Hepatocyte (in vitro differentiated cells): ENCODE results near the gene PTPRM. TPM values are rescaled to one million over a fixed set of nuclear protein-coding genes. Genes with fewer than 3 reads are reported as not detected.

Source experiments
- DNase-seq: peaks from one replicate; pipeline ENCODE4 v3.0.0-alpha.2; 2016; ENCODE audit warnings: low spot score
- H2AFZ ChIP-seq: fragments of 200-600 bp; sonication (generic); 2 replicates; pipeline ENCODE4 v1.6.0; 2016; ENCODE audit warnings: antibody characterized with exemption, mild to moderate bottlenecking
- H3K27ac ChIP-seq: fragments of 200-600 bp; sonication (generic); 2 replicates; pipeline ENCODE4 v1.5.1; 2016; ENCODE audit warnings: mild to moderate bottlenecking
- H3K27me3 ChIP-seq: fragments of 200-600 bp; sonication (generic); 2 replicates; pipeline ENCODE4 v1.6.1; 2016
- H3K36me3 ChIP-seq: fragments of 200-600 bp; sonication (generic); replicated peaks from 2 replicates; pipeline ENCODE4 v1.5.1; 2016; ENCODE audit warnings: low read depth; ENCODE audit not compliant: insufficient read depth
- H3K4me1 ChIP-seq: fragments of 200-600 bp; sonication (generic); 2 replicates; pipeline ENCODE4 v1.5.1; 2016; ENCODE audit warnings: mild to moderate bottlenecking, moderate library complexity; ENCODE audit not compliant: insufficient read depth
- H3K4me2 ChIP-seq: fragments of 200-600 bp; sonication (generic); 2 replicates; pipeline ENCODE4 v1.6.0; 2016
- H3K4me3 ChIP-seq: fragments of 200-600 bp; sonication (generic); 2 replicates; pipeline ENCODE4 v1.5.1; 2016; ENCODE audit warnings: mild to moderate bottlenecking
- H3K79me2 ChIP-seq: fragments of 200-600 bp; sonication (generic); 2 replicates; pipeline ENCODE4 v1.6.0; 2017; ENCODE audit warnings: mild to moderate bottlenecking
- H3K9me2 ChIP-seq: fragments of 200-600 bp; sonication (generic); replicated peaks from 2 replicates; pipeline ENCODE4 v1.6.0; 2017; ENCODE audit warnings: mild to moderate bottlenecking; ENCODE audit not compliant: insufficient read depth
- H3K9me3 ChIP-seq: fragments of 200-600 bp; sonication (generic); 2 replicates; pipeline ENCODE4 v1.5.1; 2016; ENCODE audit warnings: low read depth, mild to moderate bottlenecking
- H4K20me1 ChIP-seq: fragments of 200-600 bp; sonication (generic); 2 replicates; pipeline ENCODE4 v1.6.0; 2016; ENCODE audit warnings: mild to moderate bottlenecking; ENCODE audit not compliant: insufficient read depth, poor library complexity, severe bottlenecking
- CTCF ChIP-seq: fragments of 200-600 bp; sonication (generic); IDR thresholded peaks from 2 replicates; pipeline ENCODE4 v1.5.1; 2016; ENCODE audit warnings: antibody characterized with exemption, mild to moderate bottlenecking; ENCODE audit not compliant: poor library complexity
- EZH2 ChIP-seq: fragments of 200-600 bp; sonication (generic); IDR thresholded peaks from 2 replicates; pipeline ENCODE4 v1.6.1; 2016; ENCODE audit warnings: antibody characterized with exemption, mild to moderate bottlenecking, borderline replicate concordance
- EZH2phosphoT487 ChIP-seq: fragments of 200-600 bp; sonication (generic); IDR thresholded peaks from one replicate; pipeline ENCODE4 v1.6.1; 2018; ENCODE audit warnings: antibody characterized with exemption, mild to moderate bottlenecking, low read depth, moderate library complexity; ENCODE audit not compliant: unreplicated experiment, severe bottlenecking
- WGBS: methylation state at CpG from one replicate; pipeline ENCODE4 v1.1.6; 2016; ENCODE audit warnings: low lambda C conversion rate; ENCODE audit errors: missing lambda C conversion rate; 5-methylcytosine and 5-hydroxymethylcytosine counted together
- polyA plus RNA-seq: library from polyadenylated mRNA; unstranded; fragments of >200 nt; fragmentation: Nextera tagmentation; extraction: Ambion mirVana; gene quantifications from 2 replicates; pipeline ENCODE4 v1.2.1, GENCODE V29; 2016
- total RNA-seq: library from RNA; depleted of rRNA; stranded (reverse); fragments of >200 nt; gene quantifications from 2 replicates; pipeline ENCODE4 v1.2.3, GENCODE V29; 2014

Gene PTPRM
- total and polyA plus RNA-seq, 2 experiments from 2014 or later: 26.1 to 47.4 TPM

DNA sequence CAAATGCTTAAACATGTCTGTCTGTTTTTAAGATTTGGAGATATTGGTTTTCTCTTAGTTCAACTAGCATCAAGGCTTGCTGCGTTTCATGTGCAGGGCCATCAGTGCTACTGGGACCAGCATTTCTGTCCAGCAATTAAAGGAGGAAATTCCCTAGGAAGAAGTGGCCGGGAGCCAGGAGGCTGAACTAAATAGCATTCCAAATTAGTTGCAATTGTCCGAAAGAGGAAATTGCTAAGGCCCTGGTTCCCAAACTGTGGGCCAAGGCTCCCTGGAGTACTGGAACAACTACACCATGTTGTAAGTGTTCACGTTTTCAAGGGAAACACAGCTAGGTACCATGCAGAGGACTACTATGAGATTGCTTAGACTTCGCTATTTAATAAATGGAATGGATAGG lies 257.9 kb downstream of the PTPRM start:
- no peaks in the 10 kb centered on the region for H3K9me2 ChIP-seq
- H2AFZ ChIP-seq: no peak overlapping the region
- 93% methylated on average over 5 of the region's 5 CpGs for WGBS
- no peaks in the 10 kb centered on the region for H3K36me3 ChIP-seq
- no peaks in the 10 kb centered on the region for H3K27me3 ChIP-seq
- H3K4me2 ChIP-seq: no peak overlapping the region
- TF ChIP-seq CTCF (no peak), EZH2phosphoT487 (no peak), EZH2 (no peak)
- H3K4me3 ChIP-seq: no peak overlapping the region
- H3K4me1 ChIP-seq: no peaks in the 10 kb centered on the region
- H3K27ac ChIP-seq: no peak overlapping the region
- H3K79me2 ChIP-seq: peaks cover 3% of the 10 kb centered on the region
- no peak for DNase-seq
- no peaks in the 10 kb centered on the region for H4K20me1 ChIP-seq
- H3K9me3 ChIP-seq: no peaks in the 10 kb centered on the region

GRCh38 chr18:7830468-7830867 lies 263.4 kb downstream of the PTPRM start:
- H4K20me1 ChIP-seq: no peaks in the 10 kb centered on the region
- TF ChIP-seq EZH2 (no peak), EZH2phosphoT487 (no peak), CTCF (no peak)
- H3K4me1 ChIP-seq: no peaks in the 10 kb centered on the region
- no peaks in the 10 kb centered on the region for H3K36me3 ChIP-seq
- H3K4me3 ChIP-seq: no peak overlapping the region
- no peak overlapping the region for H3K27ac ChIP-seq
- no peaks in the 10 kb centered on the region for H3K9me3 ChIP-seq
- H3K79me2 ChIP-seq: peaks cover 4% of the 10 kb centered on the region
- no peak overlapping the region for H2AFZ ChIP-seq
- no peak overlapping the region for H3K4me2 ChIP-seq
- no peaks in the 10 kb centered on the region for H3K9me2 ChIP-seq
- WGBS: 80% methylated on average over 3 of the region's 3 CpGs
- no peak for DNase-seq
- H3K27me3 ChIP-seq: no peaks in the 10 kb centered on the region

DNA sequence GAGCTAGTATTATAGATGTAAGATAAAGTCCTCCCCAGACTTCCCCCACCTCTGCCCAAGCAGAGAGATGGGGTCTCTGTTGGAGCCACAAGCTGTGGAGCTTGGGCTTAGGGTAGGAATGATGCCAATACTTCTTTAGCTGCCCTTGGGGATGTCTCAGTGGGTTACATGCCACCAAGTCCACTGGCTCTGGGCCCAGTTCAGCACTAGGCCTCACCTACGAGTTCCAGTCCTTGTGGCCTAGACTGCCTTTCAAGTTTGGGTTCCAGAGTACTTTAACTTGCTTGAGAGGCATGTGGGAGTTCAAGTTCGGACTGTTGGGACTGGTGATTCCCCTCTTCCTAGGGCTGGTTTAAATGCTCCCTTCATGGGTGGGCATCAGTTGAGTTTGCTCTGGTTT lies 272.4 kb downstream of the PTPRM start:
- 97% methylated on average over 2 of the region's 2 CpGs for WGBS
- Histone ChIP-seq H3K27ac (no peak overlapping the region), H3K9me2 (no peaks in the 10 kb centered on the region), H2AFZ (no peak overlapping the region), H3K4me3 (no peak overlapping the region), H3K27me3 (no peaks in the 10 kb centered on the region), H3K9me3 (peaks cover 4% of the 10 kb centered on the region), H4K20me1 (no peaks in the 10 kb centered on the region), H3K79me2 (peaks cover 13% of the 10 kb centered on the region), H3K36me3 (no peaks in the 10 kb centered on the region), H3K4me1 (no peaks in the 10 kb centered on the region), H3K4me2 (no peak overlapping the region)
- TF ChIP-seq CTCF: no peak
- TF ChIP-seq EZH2: no peak
- TF ChIP-seq EZH2phosphoT487: no peak
- DNase-seq: no peak

DNA sequence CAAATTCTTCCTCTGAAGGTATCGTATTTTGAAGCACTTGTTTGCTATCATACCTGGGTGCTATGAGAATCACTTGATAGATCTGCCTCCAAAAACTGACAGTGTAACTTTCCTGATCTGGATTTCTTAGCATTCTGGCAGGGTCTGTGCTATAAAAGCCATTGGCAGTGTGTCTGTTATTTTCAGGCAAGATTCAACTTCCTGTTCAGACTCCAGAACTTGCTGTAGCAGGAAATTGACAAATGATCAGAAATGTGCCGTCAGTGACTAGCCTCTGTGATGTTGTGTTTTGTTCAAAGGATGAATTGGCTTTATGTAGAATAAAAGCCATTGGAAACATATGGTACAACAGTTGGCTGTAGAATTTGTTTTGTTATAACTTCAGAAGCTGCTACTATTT lies 273.3 kb downstream of the PTPRM start:
- WGBS: 45% methylated on average over 2 of the region's 2 CpGs
- H3K9me2 ChIP-seq: no peaks in the 10 kb centered on the region
- no peak overlapping the region for H3K27ac ChIP-seq
- no peaks in the 10 kb centered on the region for H4K20me1 ChIP-seq
- no peak overlapping the region for H2AFZ ChIP-seq
- no peaks in the 10 kb centered on the region for H3K27me3 ChIP-seq
- no peaks in the 10 kb centered on the region for H3K4me1 ChIP-seq
- H3K36me3 ChIP-seq: no peaks in the 10 kb centered on the region
- TF ChIP-seq CTCF: no peak
- TF ChIP-seq EZH2phosphoT487: no peak
- no peak for TF ChIP-seq EZH2
- no peak overlapping the region for H3K4me2 ChIP-seq
- H3K4me3 ChIP-seq: no peak overlapping the region
- H3K79me2 ChIP-seq: peaks cover 9% of the 10 kb centered on the region
- peaks cover 9% of the 10 kb centered on the region for H3K9me3 ChIP-seq
- DNase-seq: no peak
